Mesenchymal stem cell (in vitro differentiated cells and primary cell): ENCODE data around the gene SUPT3H.
"Not testable (repeated sequence)": the region's sequence is repeated elsewhere in the genome, so short reads cannot be mapped to it uniquely, and the experiment has no call there.

Experiments
- DNase-seq: peaks from one replicate; pipeline ENCODE4 v3.0.0-alpha.2; 2013
- H2AFZ ChIP-seq: one replicate; pipeline ENCODE4 v1.6.1; 2013; ENCODE audit warnings: low read depth, mild to moderate bottlenecking, control low read depth, inconsistent platforms, low read length, moderate library complexity
- H2AK5ac ChIP-seq: 2 replicates; pipeline ENCODE4 v1.6.1; 2013; ENCODE audit warnings: low read length, moderate library complexity, mild to moderate bottlenecking, inconsistent platforms; ENCODE audit not compliant: severe bottlenecking
- H2BK120ac ChIP-seq: one replicate; pipeline ENCODE4 v1.6.1; 2013; ENCODE audit warnings: low read depth, mild to moderate bottlenecking, inconsistent platforms, low read length, moderate library complexity
- H2BK12ac ChIP-seq, 2 experiments: one replicate each; pipeline ENCODE4 v1.6.1; 2013; ENCODE audit warnings: inconsistent platforms in 2 of 2, low read length in 2 of 2, mild to moderate bottlenecking in 2 of 2, moderate library complexity in 2 of 2, control low read depth in 1 of 2
- H2BK15ac ChIP-seq: one replicate; pipeline ENCODE4 v1.6.1; 2013; ENCODE audit warnings: mild to moderate bottlenecking, low read depth, inconsistent platforms; ENCODE audit not compliant: poor library complexity, severe bottlenecking
- H2BK5ac ChIP-seq: 2 replicates; pipeline ENCODE4 v1.6.1; 2013; ENCODE audit warnings: low read depth, mild to moderate bottlenecking, low read length, control low read depth, inconsistent platforms; ENCODE audit not compliant: poor library complexity, severe bottlenecking
- H3K14ac ChIP-seq, 2 experiments: one replicate each; pipeline ENCODE4 v1.6.1; 2013; ENCODE audit warnings: inconsistent platforms in 2 of 2, low read length in 2 of 2, control low read depth in 1 of 2, mild to moderate bottlenecking in 1 of 2, moderate library complexity in 1 of 2
- H3K18ac ChIP-seq, 2 experiments: one replicate each; pipeline ENCODE4 v1.6.1; 2013; ENCODE audit warnings: inconsistent platforms in 2 of 2, low read length in 2 of 2, control low read depth in 1 of 2, low read depth in 1 of 2, mild to moderate bottlenecking in 1 of 2
- H3K23ac ChIP-seq, 2 experiments: one replicate each; pipeline ENCODE4 v1.6.1; 2013; ENCODE audit warnings: inconsistent platforms in 2 of 2, low read length in 2 of 2, mild to moderate bottlenecking in 2 of 2, moderate library complexity in 2 of 2, control low read depth in 1 of 2
- H3K27ac ChIP-seq: 2 replicates; pipeline ENCODE4 v1.5.1; 2013; ENCODE audit warnings: mild to moderate bottlenecking, moderate library complexity, low read length, control low read depth, inconsistent platforms; ENCODE audit not compliant: poor library complexity, severe bottlenecking
- H3K27me3 ChIP-seq, 2 experiments: 2 replicates each; pipeline versions ENCODE4 v1.6.1 to v1.7.0; 2013; ENCODE audit warnings: low read length in 2 of 2, mild to moderate bottlenecking in 2 of 2, moderate library complexity in 2 of 2, control low read depth in 1 of 2, inconsistent platforms in 1 of 2; ENCODE audit not compliant: control insufficient read depth in 1 of 2, insufficient read depth in 1 of 2
- H3K36me3 ChIP-seq, 2 experiments: 2 replicates each; pipeline versions ENCODE4 v1.6.1 to v1.7.0; 2013; ENCODE audit warnings: low read length in 2 of 2, control low read depth in 1 of 2, inconsistent platforms in 1 of 2, low read depth in 1 of 2, mild to moderate bottlenecking in 1 of 2; ENCODE audit not compliant: insufficient read depth in 2 of 2, control insufficient read depth in 1 of 2
- H3K4ac ChIP-seq, 2 experiments: one replicate each; pipeline ENCODE4 v1.6.1; 2013; ENCODE audit warnings: inconsistent platforms in 2 of 2, low read length in 2 of 2, mild to moderate bottlenecking in 2 of 2, moderate library complexity in 2 of 2, control low read depth in 1 of 2, low read depth in 1 of 2
- H3K4me1 ChIP-seq: 2 replicates; pipeline ENCODE4 v1.6.1; 2013; ENCODE audit warnings: low read depth, low read length, control low read depth; ENCODE audit not compliant: control insufficient read depth, insufficient read depth
- H3K4me2 ChIP-seq: 2 replicates; pipeline ENCODE4 v1.6.1; 2013; ENCODE audit warnings: low read length, mild to moderate bottlenecking, inconsistent platforms; ENCODE audit not compliant: poor library complexity, severe bottlenecking
- H3K4me3 ChIP-seq, 2 experiments: 2 replicates each; pipeline versions ENCODE4 v1.5.1 to v1.7.0; 2013; ENCODE audit warnings: low read length in 2 of 2, mild to moderate bottlenecking in 2 of 2, control low read depth in 1 of 2, low read depth in 1 of 2; ENCODE audit not compliant: insufficient read depth in 1 of 2
- H3K79me1 ChIP-seq: replicated peaks from 2 replicates; pipeline ENCODE4 v1.6.1; 2013; ENCODE audit warnings: mild to moderate bottlenecking, control low read depth, low read length, inconsistent platforms; ENCODE audit not compliant: poor library complexity, severe bottlenecking
- H3K9ac ChIP-seq: 2 replicates; pipeline ENCODE4 v1.7.0; 2013; ENCODE audit warnings: mild to moderate bottlenecking, low read length, moderate library complexity
- H3K9me3 ChIP-seq: 2 replicates; pipeline ENCODE4 v1.7.0; 2013; ENCODE audit warnings: mild to moderate bottlenecking, low read length; ENCODE audit not compliant: control insufficient read depth
- H4K8ac ChIP-seq: one replicate; pipeline ENCODE4 v1.6.1; 2013; ENCODE audit warnings: inconsistent platforms, mild to moderate bottlenecking, low read length, moderate library complexity
- H4K91ac ChIP-seq: one replicate; pipeline ENCODE4 v1.6.1; 2013; ENCODE audit warnings: mild to moderate bottlenecking, low read length, inconsistent platforms
- WGBS: methylation state at CpG from one replicate; pipeline ENCODE4 v1.1.7; 2013; ENCODE audit warnings: mixed read lengths; 5-methylcytosine and 5-hydroxymethylcytosine counted together

The SUPT3H gene

GRCh38 chr6:45294065-45294701 lies 83.6 kb downstream of the SUPT3H start:
- not testable (repeated sequence) for H3K18ac ChIP-seq, DNase-seq, H2BK15ac ChIP-seq, H3K9ac ChIP-seq, H3K4ac ChIP-seq, H3K23ac ChIP-seq, H3K4me2 ChIP-seq, H3K27me3 ChIP-seq, H3K4me1 ChIP-seq, H3K27ac ChIP-seq, H2BK120ac ChIP-seq, H2BK5ac ChIP-seq, H3K4me3 ChIP-seq, H2BK12ac ChIP-seq, H2AFZ ChIP-seq, H3K14ac ChIP-seq, H3K36me3 ChIP-seq, H4K91ac ChIP-seq, H2AK5ac ChIP-seq, H3K79me1 ChIP-seq, H4K8ac ChIP-seq
- WGBS, result no CpG with 5 or more reads among the region's 1 CpG
- peaks cover 13% of the 10 kb centered on the region for H3K9me3 ChIP-seq

- Histone ChIP-seq H2BK12ac (no peak overlapping the region), H3K18ac (no peak overlapping the region), H3K27ac (no peak overlapping the region), H2AFZ (no peak overlapping the region), H3K23ac (no peak overlapping the region), H4K8ac (no peak overlapping the region), H3K4ac (no peak overlapping the region), H3K9me3 (peaks cover 13% of the 10 kb centered on the region), H2AK5ac (no peak overlapping the region), H2BK5ac (no peak overlapping the region), H3K79me1 (peaks cover 4% of the 10 kb centered on the region), H2BK120ac (no peak overlapping the region), H2BK15ac (no peak overlapping the region), H3K14ac (no peak overlapping the region), H3K9ac (no peak overlapping the region), H3K4me2 (no peak overlapping the region), H3K4me3 (no peak overlapping the region), H3K4me1 (no peaks in the 10 kb centered on the region), H3K27me3 (no peaks in the 10 kb centered on the region), H4K91ac (no peak overlapping the region), H3K36me3 (no peaks in the 10 kb centered on the region)
- WGBS, result no CpG with 5 or more reads among the region's 3 CpGs
- no peak for DNase-seq
Observed at GRCh38 chr6:45293306-45293705, 84.4 kb downstream of the SUPT3H start.

DNA sequence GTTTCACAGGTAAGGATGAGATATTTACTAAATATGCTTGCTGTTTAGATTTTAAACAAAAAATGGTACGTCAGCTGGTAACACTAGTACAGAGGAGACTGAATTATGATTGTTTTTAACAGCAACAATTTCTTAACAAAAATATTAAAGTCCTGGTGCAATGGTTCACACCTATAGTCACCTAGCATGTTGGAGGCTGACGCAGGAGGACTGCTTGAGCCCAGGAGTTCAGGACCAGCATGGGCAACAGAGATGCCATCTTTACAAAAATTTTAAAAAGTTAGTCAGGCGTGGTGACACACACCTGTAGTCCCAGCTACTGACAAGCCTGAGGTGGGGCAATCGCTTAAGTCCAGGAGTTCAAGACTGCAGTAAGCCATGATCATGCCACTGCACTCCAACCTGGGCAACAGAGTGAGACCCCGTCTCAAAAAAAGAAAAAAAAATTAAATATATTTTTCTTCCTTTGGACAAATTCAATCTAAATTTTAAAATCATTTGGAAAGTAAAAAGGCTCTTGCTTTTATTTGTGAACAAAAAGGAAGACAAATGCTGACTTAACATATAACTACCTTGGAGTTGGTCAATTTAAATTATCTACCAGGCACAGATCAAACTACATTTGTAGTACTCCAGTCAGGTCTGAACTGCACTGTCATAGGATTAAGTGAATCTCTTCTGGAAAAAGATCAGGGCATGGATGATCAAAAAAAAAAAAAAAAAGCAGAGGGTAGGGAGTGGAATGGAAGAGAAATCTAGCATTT lies 87.8 kb downstream of the SUPT3H start:
- WGBS, result 100% methylated on average over 3 of the region's 5 CpGs
- Histone ChIP-seq H2AK5ac (no peak overlapping the region), H2BK5ac (no peak overlapping the region)

GRCh38 chr6:45286707-45287106 lies 91.0 kb downstream of the SUPT3H start:
- not testable (repeated sequence) for H4K8ac ChIP-seq, H2BK12ac ChIP-seq, H3K36me3 ChIP-seq, H3K9me3 ChIP-seq, H3K27ac ChIP-seq, H3K9ac ChIP-seq, H3K23ac ChIP-seq, H2BK120ac ChIP-seq, H4K91ac ChIP-seq, H3K4me1 ChIP-seq, DNase-seq, H3K18ac ChIP-seq, H2AK5ac ChIP-seq, H3K27me3 ChIP-seq, H2BK5ac ChIP-seq, H3K79me1 ChIP-seq, H2BK15ac ChIP-seq, H3K14ac ChIP-seq, H3K4ac ChIP-seq, H3K4me3 ChIP-seq, H2AFZ ChIP-seq, H3K4me2 ChIP-seq
- 100% methylated on average over 1 of the region's 3 CpGs for WGBS

More for the DNA sequence above, 87.8 kb downstream of the SUPT3H start:
- Histone ChIP-seq H4K8ac (no peak overlapping the region), H3K9me3 (peaks cover 11% of the 10 kb centered on the region), H2BK15ac (no peak overlapping the region), H3K9ac (no peak overlapping the region), H3K4me1 (no peaks in the 10 kb centered on the region), H3K14ac (no peak overlapping the region), H3K79me1 (peaks cover 4% of the 10 kb centered on the region), H3K36me3 (no peaks in the 10 kb centered on the region), H3K27me3 (no peaks in the 10 kb centered on the region), H3K27ac (no peak overlapping the region), H3K4me3 (no peak overlapping the region), H2BK12ac (no peak overlapping the region), H3K4me2 (no peak overlapping the region), H2AFZ (no peak overlapping the region), H2BK120ac (no peak overlapping the region), H3K23ac (no peak overlapping the region), H3K18ac (no peak overlapping the region), H4K91ac (no peak overlapping the region), H3K4ac (no peak overlapping the region)
- no peak for DNase-seq
